Measurements from ENCODE around the gene ADAM12.

ADAM12 gene

DNA sequence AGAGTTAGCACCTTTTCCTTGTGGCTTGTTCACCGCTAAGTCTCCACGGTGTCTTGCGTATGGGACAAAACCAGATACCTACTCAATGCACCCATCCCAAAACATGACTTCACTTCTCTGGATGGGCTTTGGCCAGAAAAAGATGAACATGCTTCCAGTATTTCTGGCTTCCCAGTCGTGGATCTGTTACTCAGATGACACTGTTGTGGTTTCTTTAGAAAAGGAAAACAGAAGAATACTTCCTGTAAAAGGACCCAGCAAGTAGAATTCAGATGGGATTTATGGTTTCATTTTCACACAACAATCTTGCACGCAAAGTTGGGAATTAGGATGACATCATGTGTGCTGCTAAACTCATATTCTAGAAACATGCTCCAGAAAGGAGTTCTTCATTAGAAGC is 216.7 kb downstream of the ADAM12 start:
- H3K27me3 ChIP-seq (ENCODE audit: insufficient read depth, low read length, poor library complexity, severe bottlenecking): no peaks in the 10 kb centered on the region

DNA sequence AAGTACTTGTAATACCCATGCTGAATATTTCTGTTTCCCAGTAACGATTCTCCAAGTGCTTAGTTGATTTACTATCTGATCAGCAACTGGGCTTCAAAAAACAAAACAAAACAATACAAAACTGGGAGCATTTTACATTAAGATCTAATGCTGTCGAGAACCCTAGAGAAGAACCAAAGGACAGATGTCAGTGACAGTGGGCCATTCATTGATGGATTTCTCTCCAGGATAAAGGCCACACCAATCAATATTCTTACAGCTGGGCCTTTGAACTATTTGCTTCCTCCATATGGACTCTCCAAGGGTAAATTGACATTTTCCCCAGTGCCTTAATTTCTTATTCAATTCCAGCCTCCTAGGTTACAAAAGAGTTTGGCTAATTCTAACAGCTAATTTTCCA is 217.5 kb downstream of the ADAM12 start:
- Histone ChIP-seq H3K27me3 (ENCODE audit: insufficient read depth, low read length, poor library complexity, severe bottlenecking) (no peaks in the 10 kb centered on the region), H3K4me1 (ENCODE audit: insufficient read depth, low read length, poor library complexity, severe bottlenecking) (no peaks in the 10 kb centered on the region), H2AFZ (ENCODE audit: low read length) (no peak overlapping the region), H3K4me2 (ENCODE audit: low read depth, low read length, poor library complexity, severe bottlenecking) (no peak overlapping the region), H4K20me1 (ENCODE audit: insufficient read depth, low read length, poor library complexity, severe bottlenecking) (no peaks in the 10 kb centered on the region), H3K79me2 (ENCODE audit: insufficient read depth, low read length) (no peaks in the 10 kb centered on the region), H3K9me2 (replicated peaks; ENCODE audit: low read depth, low read length) (no peaks in the 10 kb centered on the region), H3K36me3 (ENCODE audit: insufficient read depth, low read length) (no peaks in the 10 kb centered on the region), H3K9me3 (ENCODE audit: insufficient read depth, low read depth, low read length) (peaks cover 3% of the 10 kb centered on the region; the same call in 1 of the 2 replicates), H3K4me3 (ENCODE audit: low read length, poor library complexity, severe bottlenecking) (no peak overlapping the region), H3K9ac (ENCODE audit: low read depth, low read length, poor library complexity, severe bottlenecking) (no peak overlapping the region), H3F3A (ENCODE audit: low read depth) (no peaks in the 10 kb centered on the region)
- no peak for TF ChIP-seq CTCF (conservative IDR thresholded peaks at IDR 0.05; ENCODE audit: low read length)
- TF ChIP-seq EZH2phosphoT487 (IDR thresholded peaks at IDR 0.05; ENCODE audit: borderline replicate concordance): no peak

More for the DNA sequence above, 216.7 kb downstream of the ADAM12 start:
- no peak overlapping the region for H3K9ac ChIP-seq (ENCODE audit: low read depth, low read length, poor library complexity, severe bottlenecking)
- no peaks in the 10 kb centered on the region for H3K9me2 ChIP-seq (replicated peaks; ENCODE audit: low read depth, low read length)
- H3K79me2 ChIP-seq (ENCODE audit: insufficient read depth, low read length): no peaks in the 10 kb centered on the region
- H3K4me2 ChIP-seq (ENCODE audit: low read depth, low read length, poor library complexity, severe bottlenecking): no peak overlapping the region
- TF ChIP-seq CTCF (conservative IDR thresholded peaks at IDR 0.05; ENCODE audit: low read length): no peak
- H4K20me1 ChIP-seq (ENCODE audit: insufficient read depth, low read length, poor library complexity, severe bottlenecking): no peaks in the 10 kb centered on the region
- no peaks in the 10 kb centered on the region for H3K36me3 ChIP-seq (ENCODE audit: insufficient read depth, low read length)
- H3K4me3 ChIP-seq (ENCODE audit: low read length, poor library complexity, severe bottlenecking): no peak overlapping the region
- H3F3A ChIP-seq (ENCODE audit: low read depth): no peaks in the 10 kb centered on the region
- no peaks in the 10 kb centered on the region for H3K4me1 ChIP-seq (ENCODE audit: insufficient read depth, low read length, poor library complexity, severe bottlenecking)
- no peak overlapping the region for H2AFZ ChIP-seq (ENCODE audit: low read length)
- peaks cover 3% of the 10 kb centered on the region; the same call in 1 of the 2 replicates for H3K9me3 ChIP-seq (ENCODE audit: insufficient read depth, low read depth, low read length)

- Histone ChIP-seq H2AFZ (ENCODE audit: low read length) (no peak overlapping the region), H3K9me3 (ENCODE audit: insufficient read depth, low read depth, low read length) (peaks cover 3% of the 10 kb centered on the region; the same call in 1 of the 2 replicates), H3K4me3 (ENCODE audit: low read length, poor library complexity, severe bottlenecking) (no peak overlapping the region), H3K4me1 (ENCODE audit: insufficient read depth, low read length, poor library complexity, severe bottlenecking) (no peaks in the 10 kb centered on the region), H3K4me2 (ENCODE audit: low read depth, low read length, poor library complexity, severe bottlenecking) (no peak overlapping the region), H3K79me2 (ENCODE audit: insufficient read depth, low read length) (no peaks in the 10 kb centered on the region), H3F3A (ENCODE audit: low read depth) (no peaks in the 10 kb centered on the region), H3K9ac (ENCODE audit: low read depth, low read length, poor library complexity, severe bottlenecking) (no peak overlapping the region), H3K9me2 (replicated peaks; ENCODE audit: low read depth, low read length) (no peaks in the 10 kb centered on the region), H3K27me3 (ENCODE audit: insufficient read depth, low read length, poor library complexity, severe bottlenecking) (no peaks in the 10 kb centered on the region), H4K20me1 (ENCODE audit: insufficient read depth, low read length, poor library complexity, severe bottlenecking) (no peaks in the 10 kb centered on the region), H3K36me3 (ENCODE audit: insufficient read depth, low read length) (no peaks in the 10 kb centered on the region)
- TF ChIP-seq EZH2phosphoT487 (IDR thresholded peaks at IDR 0.05; ENCODE audit: borderline replicate concordance) (no peak), CTCF (conservative IDR thresholded peaks at IDR 0.05; ENCODE audit: low read length) (no peak)
Observed at GRCh38 chr10:126170371-126170770, 217.9 kb downstream of the ADAM12 start.

Measured in Loucy (cell line).